HG02571 (cell line): ENCODE measurements around the gene NEK10.
"Not testable (repeated sequence)": the region's sequence is repeated elsewhere in the genome, so short reads cannot be mapped to it uniquely, and the experiment has no call there.

ENCODE experiments used
- ATAC-seq: cut with Tn5 transposase; IDR thresholded peaks from one replicate; pipeline ENCODE4 v1.9.1; 2021; ENCODE audit warnings: mild to moderate bottlenecking, moderate library complexity; ENCODE audit not compliant: unreplicated experiment

Gene NEK10

DNA sequence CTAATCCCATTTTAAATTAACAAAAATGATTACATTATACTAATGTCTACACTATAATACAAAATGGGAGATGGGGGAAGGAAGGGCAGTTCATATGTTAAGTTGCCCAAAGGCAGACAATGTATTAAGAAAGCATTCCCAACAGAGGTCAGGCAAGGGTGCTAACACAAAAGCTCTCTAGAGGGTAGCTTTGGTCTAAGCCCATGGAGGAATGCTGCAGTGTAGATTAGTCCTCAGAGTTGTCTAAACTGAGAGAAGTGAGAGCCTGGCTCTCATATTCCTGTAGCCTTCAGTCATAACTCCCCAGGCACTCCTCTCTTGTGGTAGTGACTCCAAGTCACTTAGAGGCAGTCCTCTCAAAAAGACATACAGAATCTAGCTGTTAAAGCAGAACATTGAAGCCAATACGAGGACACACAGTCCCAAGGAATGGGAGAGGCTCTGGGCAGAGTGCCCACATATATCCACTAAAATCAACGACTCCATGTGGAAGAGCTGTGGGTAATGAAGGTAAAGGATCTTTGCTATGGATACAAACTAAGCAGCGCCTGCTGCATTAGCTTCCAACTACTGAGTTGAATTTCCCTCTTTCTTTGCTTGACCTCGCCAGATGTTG, 14.5 kb downstream of the NEK10 start:
- ATAC-seq = no peak

DNA sequence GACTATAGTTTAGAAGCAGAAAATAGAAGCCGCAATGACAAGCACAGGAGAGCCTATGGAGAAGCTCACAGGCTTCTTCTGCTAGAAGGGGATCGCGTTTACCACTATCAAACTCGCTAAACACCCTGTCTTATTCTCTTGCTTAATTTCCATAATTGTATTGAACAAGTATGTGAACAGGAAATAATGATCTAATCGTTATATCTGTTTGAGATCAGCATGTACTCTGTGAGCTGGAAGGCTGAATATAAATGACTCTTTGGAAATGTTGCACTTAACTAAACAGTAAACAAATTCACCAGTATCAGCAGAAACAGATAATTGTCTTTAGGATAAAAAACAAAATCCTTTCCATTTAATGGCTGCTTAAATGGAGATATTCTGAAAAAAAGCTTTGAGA, 15.0 kb downstream of the NEK10 start:
- no peak for ATAC-seq

DNA sequence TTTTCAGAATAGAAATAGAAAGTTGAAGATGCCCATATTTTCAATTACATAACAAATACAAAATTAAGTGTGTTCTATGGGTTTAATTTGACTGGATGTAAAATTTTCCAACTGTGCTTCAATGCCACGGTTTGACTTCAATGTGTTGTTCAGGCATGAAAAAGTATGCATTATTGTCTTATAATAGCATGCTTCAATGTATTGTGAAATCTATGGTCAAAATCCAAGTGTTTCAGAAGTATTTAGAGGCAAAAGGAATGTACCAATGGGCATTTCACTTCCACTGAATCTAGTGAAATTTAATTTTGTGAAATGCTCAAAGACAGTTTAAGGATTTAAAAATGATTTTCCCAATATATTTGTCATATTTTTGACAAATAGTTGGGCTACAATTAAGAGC, 16.0 kb downstream of the NEK10 start:
- no peak for ATAC-seq

DNA sequence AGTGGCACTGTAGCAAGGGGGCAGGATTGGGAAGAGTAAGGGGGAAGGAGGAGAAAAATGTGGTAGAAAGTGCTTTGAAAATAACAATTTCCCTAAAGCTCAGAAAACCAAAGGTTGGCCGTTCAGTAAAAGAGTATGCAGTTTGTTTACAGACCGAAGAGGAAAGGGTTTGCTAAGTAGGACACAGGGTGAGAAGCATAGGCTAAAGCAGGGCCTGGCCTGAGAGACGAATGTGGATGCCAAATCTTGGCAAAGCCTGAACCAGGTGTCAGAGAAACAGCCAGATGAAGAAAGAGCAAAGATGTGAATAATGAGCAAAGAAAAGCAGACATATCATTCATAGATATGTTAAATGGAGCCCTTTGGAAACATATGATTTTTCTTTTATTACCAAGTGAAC, 17.1 kb downstream of the NEK10 start:
- ATAC-seq = no peak

DNA sequence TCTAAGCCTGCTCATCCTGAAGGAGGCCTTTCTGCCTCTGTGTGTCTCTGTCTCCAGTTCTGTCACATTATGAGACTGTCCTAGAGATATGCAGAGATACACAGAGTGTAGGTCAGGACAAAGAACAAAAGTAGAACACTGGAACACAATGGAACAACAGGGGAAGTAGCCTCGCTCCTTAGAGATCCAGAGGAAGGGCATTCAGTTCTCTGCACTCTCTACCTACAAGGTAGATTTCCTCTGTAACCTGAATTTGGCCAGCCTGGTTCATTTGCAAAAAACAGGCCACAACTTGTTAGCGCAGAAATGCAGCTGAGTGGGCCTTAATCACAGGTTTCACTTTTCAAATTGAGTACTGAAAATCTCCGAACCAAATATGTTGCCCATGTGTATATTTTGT, 19.4 kb downstream of the NEK10 start:
- peak; percentile 84 for ATAC-seq

DNA sequence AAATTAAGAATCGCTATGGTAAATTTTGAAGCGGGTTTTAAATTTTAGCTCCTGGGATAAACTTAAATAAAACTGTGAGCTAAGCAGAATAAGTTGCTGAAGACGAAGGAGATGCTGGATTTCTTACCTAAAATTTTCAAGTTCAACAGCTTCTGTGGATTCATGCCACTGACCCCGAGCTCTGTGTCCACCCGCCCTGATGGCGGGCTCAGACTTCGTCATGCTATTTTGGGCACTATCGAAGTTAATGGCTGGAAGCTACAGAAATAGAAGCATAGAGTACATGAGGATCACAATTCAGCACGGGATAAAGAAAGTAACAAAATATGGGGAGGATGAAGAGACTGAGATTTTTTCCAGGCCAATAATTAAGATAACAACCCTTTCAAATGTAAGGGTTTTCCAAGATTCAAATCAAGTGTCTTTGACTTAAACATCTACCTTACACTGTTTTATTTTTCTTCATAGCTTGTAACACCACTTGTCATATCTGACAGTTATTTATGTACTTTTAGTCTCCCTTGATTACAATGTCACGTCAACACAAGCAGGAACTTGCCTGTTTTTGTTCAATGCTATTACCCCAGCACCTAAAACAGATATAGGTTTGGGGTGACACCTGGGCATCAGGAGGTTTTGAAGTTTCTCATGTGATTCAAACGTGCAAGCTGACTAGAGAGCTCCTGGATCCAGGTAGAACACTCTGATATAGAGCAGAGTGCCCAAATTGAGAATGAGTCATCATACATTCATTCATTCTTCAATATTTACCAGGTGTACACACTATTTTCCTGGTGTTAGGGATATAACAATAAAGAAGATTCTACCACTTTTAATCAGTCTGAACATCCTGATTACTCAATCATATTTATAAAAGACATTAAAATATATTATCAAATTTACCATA, 23.0 kb downstream of the NEK10 start:
- no peak for ATAC-seq

DNA sequence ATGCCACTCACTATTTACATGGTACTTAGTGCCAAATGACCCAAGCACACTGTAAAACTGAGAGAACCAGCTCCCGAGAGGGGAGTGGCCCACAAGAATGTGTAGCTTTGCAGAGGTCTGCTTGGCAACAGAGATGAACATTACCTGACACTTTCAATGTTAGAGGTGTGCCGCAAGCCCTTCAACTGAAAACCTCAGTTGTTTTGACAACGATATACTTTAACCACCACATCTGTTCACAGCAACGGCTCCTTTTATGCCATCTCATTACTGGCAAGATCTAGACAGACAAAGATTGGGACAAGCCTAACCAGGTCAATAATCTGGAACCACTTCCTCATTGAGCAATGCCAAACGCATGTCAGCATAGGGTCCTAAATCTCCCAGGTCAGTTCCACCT, 23.7 kb downstream of the NEK10 start:
- no peak for ATAC-seq

DNA sequence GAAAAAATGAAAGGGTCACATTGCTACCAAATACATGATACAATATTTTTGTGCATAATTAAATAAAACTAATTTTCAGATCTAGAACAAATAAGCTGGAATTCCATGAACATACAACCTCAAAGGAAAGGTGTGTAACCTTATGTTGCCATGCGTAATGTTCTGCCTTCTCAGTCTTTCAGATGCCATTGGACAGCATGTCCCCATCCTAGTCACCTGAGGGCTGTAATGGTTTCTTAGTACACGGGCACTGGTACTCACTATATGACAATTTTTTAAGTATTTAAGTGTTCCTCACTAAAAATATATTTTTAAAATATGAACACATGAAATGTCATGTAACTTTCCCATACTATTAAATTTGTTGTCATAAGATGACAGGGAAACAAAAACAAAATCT, 24.1 kb downstream of the NEK10 start:
- no peak for ATAC-seq

DNA sequence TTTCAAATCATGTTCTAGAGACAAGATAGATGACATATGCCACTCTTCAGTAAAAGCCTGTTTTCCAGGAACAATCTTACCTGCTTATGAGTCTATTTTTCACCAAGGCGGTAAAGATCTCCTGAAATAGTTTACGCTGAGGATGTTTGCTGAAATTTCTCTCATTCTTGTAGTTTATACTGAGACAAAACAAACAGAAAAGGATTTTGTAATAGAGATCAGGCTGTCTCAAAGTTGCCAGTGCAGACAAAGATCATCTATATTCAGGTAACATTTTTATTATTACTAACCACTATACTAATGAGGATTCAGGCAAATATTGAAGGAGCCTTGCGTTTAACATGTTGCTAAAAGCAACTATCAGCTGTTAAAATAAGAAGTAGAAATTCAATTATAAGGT, 25.0 kb downstream of the NEK10 start:
- no peak for ATAC-seq

DNA sequence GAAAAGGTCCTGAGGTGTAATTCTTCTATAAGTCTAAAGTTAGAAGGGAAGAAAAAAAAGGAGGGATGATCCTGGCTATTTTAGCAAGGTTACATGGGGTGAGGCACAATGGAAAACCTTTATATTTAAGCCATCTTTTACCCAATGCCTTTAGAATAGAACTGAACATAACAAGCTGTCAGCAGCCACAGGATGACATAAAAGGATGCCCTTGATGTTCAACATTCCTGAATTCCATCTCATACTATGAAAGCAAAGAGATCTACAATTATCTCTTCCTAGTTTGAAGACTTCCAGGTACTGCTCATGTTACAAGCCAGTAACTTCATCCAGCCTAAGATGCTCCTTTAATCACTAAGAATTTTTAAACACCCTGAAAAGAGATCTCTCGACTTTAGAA, 26.9 kb downstream of the NEK10 start:
- ATAC-seq = no peak

DNA sequence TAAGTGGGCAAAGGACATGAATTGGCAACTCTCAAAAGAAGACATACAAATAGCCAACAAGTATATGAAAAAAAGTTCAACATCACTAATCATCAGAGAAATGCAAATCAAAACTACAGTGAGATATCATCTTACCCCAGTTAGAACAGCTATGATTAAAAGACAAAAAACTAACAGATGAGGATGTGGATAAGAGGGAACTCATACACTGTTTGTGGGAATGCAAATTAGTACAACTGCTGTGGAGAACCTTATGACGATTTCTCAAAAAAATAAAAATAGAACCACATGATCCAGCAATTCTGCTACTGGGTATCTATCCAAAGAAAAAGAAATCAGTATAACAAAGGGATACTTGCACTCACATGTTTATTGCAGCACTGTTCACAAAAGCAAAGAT, 28.6 kb downstream of the NEK10 start:
- peak; percentile 79 for ATAC-seq

DNA sequence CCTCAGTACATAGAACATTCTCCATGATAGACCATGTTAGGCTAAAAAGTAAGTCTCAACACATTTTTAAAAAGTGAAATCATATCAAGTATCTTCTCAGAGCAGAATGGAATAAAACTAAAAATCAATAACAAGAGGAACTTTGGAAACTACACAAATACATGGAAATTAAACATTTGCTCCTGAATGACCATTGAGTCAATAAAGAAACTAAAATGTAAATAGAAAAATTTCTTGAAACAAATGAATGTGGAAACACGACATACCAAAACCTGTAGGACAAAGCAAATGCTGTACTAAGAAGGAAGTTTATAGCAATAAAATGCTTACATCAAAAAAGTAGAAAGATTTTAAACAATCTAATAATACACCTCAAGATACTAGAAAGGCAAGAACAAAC, 33.6 kb downstream of the NEK10 start:
- ATAC-seq = no peak

DNA sequence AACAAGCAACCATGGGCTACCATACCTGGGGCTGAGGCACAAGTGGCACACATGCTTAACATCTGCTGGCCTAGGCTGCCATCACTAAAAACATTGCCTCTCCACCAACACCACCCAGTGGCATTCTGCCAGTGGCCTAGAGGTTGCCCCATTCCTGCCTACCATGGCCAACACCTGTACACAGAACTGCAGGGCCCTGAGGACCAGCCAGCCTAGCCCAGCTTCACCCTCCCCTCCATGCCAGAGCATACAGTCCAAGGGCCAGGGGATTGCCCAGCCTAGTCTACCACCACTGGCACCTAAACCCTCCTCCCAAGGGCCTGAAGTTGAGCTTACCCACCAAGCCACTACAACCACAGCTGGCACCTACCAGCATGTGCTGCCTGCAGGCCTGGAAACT, 35.3 kb downstream of the NEK10 start:
- no peak for ATAC-seq

DNA sequence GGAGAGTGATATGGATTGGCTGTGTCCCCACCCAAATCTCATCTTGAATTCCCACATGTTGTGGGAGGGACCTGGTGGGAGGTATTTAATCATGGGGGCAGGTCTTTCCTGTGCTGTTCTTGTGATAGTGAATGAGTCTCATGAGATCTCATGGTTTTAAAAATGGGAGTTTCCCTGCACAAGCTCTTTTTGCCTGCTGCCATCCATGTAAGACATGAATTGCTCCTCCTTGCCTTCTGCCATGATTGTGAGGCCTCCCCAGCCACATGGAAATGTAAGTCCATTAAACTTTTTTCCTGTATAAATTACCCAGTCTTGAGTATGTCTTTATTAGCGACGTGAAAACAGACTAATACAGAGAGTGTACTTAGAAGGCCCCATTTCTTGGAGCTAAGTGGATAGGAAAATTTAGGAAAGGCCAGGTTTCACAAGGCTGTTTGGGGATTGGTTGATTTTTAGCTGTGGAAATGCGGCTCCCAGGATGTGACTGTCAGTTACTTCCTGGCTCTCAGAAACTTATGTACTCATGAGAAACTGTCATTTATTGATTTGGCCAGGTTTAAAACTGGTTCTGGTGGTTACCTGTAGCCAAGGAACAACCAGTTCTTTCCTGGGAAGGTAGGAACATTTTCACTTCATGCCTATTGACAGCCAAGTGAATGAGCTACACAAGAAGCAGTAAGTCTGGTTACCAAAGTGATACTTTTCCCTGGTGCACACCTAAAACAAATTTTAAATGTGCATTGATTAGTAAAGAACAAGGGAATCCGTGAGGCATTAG, 40.0 kb downstream of the NEK10 start:
- ATAC-seq = not testable (repeated sequence)

DNA sequence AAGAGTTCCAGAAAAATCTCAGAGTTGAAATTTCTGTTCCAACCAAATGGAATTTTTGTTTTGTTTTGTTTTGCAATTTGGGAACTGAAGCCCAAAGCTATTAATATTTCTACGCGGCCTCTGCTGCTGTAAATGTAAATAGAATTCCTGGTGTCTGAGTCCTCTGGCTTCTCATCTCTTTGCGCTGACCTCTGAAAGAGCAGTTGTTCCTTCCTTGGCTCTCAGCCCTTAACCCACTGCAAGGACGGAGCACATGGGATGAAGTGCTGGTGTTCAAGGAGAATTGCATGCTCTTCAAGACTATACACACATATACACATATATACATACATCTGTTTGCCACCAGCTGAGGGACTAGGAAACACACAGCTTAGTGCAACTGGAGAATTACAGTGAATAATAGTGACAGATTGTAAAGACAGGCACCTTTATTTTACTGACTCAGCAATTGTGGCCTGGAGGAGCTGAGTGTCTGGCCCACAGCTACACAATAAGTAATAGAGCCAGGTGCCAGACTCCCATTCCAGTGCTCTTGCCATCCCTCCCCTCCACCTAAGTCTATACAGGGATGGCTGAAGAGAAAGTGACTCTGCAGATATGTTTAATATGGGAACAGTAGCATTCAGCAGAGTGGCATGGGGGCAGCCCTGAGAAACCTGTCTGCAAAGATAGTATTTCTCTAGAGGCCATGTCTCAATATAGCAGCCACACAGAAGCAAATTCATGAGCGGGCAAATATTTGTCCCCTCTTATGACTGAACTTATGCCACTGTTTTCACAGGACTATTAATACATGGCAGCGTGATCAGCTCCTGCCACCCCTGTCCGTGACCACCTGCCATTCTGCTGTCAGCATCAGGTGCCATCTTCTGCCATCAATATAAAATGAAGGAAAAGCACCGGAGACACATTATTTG, 42.3 kb downstream of the NEK10 start:
- no peak for ATAC-seq

DNA sequence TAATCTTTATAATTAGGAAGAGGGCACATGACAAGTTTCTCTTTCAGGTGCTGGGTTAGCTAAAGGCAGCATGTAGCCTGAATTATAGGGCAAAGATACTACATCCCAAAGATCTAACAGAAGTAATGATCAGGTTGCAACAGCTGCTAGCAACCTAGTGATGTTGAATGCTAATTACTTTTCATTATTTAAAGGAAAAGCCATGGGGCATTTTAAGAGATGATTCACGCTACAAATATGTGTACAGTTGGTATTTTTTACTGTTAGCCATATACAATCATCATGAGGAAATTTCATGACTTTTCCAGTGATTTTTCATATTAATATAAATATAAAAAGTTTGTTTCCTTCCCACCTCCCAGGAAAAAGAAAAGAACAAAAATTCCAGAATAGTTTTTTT, 43.0 kb downstream of the NEK10 start:
- no peak for ATAC-seq

DNA sequence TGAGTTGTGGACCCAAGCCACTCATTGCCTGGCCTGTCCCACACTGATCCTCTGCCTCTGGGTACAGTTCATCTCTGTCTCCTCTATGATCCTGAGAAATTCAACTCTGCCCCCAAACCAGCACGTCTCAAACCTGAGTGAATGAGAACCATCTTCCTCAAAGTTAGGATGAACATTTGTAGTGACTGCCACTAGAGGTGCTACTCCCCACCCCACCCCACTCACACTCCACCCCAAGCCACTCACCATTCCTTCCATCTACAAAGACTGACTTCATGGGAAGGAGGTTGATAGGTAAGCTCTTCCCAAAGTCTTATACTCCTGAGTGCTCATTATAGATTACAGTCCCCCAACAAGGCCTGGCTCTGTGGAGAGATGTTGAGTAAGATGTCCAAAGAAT, 43.8 kb downstream of the NEK10 start:
- no peak for ATAC-seq

DNA sequence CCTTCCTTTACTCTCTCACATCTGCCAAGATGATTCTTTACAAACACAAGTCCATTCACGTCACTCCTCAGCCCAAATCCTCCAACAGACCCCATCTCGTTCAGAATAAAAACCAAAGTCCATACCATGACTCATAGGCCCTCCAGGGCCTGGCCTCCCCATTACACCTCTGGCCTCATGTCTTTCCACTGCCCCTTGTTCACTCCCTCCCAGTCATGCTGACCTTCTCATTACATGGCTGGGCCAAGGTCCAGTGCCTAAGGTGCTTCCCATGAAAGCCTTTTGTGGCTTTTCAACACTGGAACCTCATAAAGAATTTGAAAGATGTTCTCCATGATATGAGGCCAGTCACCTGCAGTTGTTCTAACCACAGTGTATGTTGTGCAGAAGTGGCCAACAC, 44.5 kb downstream of the NEK10 start:
- no peak for ATAC-seq

DNA sequence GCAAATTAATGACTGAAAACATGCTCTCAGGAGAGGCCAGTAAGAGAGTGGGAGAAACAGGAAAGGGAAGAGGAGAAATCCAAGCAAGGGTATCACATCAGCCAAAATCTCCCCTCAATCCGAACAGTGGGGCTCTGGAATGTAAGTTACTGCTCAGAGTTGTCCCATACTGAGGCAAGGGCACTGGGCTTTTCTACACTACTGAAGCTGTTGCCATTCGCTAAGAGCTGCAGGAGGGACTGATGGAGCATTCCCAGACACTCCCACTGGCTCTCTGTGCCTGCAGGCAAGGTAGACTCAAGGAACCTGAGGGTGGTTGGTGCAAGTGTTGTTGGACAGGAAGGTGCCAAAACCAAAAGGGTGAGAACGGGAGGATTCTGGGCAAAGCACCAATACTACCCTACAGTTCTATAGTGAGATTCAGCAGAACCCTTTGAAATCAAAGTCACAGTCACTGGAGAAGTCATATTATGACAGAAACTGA, 46.1 kb downstream of the NEK10 start:
- ATAC-seq = no peak

DNA sequence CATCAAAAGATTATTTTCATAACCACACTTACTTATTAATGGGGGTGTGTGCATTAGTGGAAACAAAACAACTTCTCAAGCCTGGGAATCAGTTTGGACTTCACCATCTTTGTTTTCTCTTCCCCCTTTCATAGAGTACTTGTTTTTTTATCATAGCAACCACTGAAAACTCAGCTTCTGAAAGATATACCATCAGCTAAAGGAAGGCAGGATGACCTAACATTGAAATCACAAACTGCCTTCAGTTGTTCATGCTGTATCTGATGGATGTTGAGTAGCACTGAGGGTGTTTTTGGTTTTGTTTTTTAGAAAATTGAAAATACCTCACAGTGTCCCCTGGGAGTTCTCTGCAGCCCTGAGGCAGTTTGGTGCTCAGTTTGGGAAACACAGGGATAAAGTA, 46.5 kb downstream of the NEK10 start:
- ATAC-seq = no peak
